IMR-90 (cell line): Measurements from ENCODE around the gene DOK6.

Experiments used
- BHLHE40 ChIP-seq: fragments of 150-350 bp; IDR thresholded peaks from 2 replicates; pipeline ENCODE4 v1.6.1; 2016; ENCODE audit warnings: mild to moderate bottlenecking, low read depth, low read length
- CEBPB ChIP-seq: IDR thresholded peaks from 2 replicates; pipeline ENCODE4 v1.6.1; 2012; ENCODE audit warnings: low read depth, low read length, improper control_type of control experiment
- CTCF ChIP-seq: conservative IDR thresholded peaks from 2 replicates; pipeline ENCODE4 v1.5.1; 2012; ENCODE audit warnings: mild to moderate bottlenecking, low read depth, low read length, improper control_type of control experiment
- FOS ChIP-seq: fragments of 150-350 bp; IDR thresholded peaks from 2 replicates; pipeline ENCODE4 v1.6.1; 2016; ENCODE audit warnings: low read depth, low read length
- MAFK ChIP-seq: IDR thresholded peaks from 2 replicates; pipeline ENCODE4 v1.6.1; 2012; ENCODE audit warnings: low read depth, low read length, improper control_type of control experiment
- MAZ ChIP-seq: IDR thresholded peaks from 2 replicates; pipeline ENCODE4 v1.6.1; 2012; ENCODE audit warnings: low read depth, mild to moderate bottlenecking, low read length, improper control_type of control experiment, moderate library complexity, borderline replicate concordance
- MXI1 ChIP-seq: IDR thresholded peaks from 2 replicates; pipeline ENCODE4 v1.6.1; 2012; ENCODE audit warnings: low read depth, mild to moderate bottlenecking, low read length, moderate library complexity, borderline replicate concordance
- NFE2L2 ChIP-seq: fragments of 150-350 bp; IDR thresholded peaks from 2 replicates; pipeline ENCODE4 v1.6.1; 2016; ENCODE audit warnings: low read depth, mild to moderate bottlenecking, low read length
- POLR2A ChIP-seq: IDR thresholded peaks from 2 replicates; pipeline ENCODE4 v1.6.1; 2012; ENCODE audit warnings: mild to moderate bottlenecking, low read depth, low read length
- RAD21 ChIP-seq: IDR thresholded peaks from 2 replicates; pipeline ENCODE4 v1.6.1; 2012; ENCODE audit warnings: low read length, improper control_type of control experiment
- RCOR1 ChIP-seq: IDR thresholded peaks from 2 replicates; pipeline ENCODE4 v1.6.1; 2012; ENCODE audit warnings: mild to moderate bottlenecking, low read length, improper control_type of control experiment; ENCODE audit not compliant: insufficient replicate concordance
- RFX5 ChIP-seq: IDR thresholded peaks from 2 replicates; pipeline ENCODE4 v1.8.0; 2012; ENCODE audit warnings: low read depth, mild to moderate bottlenecking, low read length, moderate library complexity

GRCh38 chr18:69758458-69758857 is 357.8 kb downstream of the DOK6 start:
- TF ChIP-seq CTCF (no peak), NFE2L2 (no peak), CEBPB (no peak), RCOR1 (no peak), POLR2A (no peak), MAFK (no peak), RAD21 (no peak), FOS (no peak), BHLHE40 (no peak), RFX5 (no peak), MAZ (no peak), MXI1 (no peak)
